NOMO-1 treated with dmso at 0.1 percent for 144 hours (cell line): ENCODE data around the gene HEPACAM.

Source experiments
- DNase-seq: peaks from one replicate; lab custom pipeline; 2025; ENCODE audit not compliant: unreplicated experiment; lab: John Stamatoyannopoulos, UW

The HEPACAM gene

GRCh38 chr11:124869856-124870387 is 65.9 kb downstream of the HEPACAM start:
- DNase-seq = no peak

GRCh38 chr11:124869331-124869730 is 66.5 kb downstream of the HEPACAM start:
- no peak for DNase-seq
